Measurements from ENCODE around the gene ACBD6.

Gene ACBD6

GRCh38 chr1:180295999-180296398 is 206.4 kb downstream of the ACBD6 start:
- no peak for DNase-seq (ENCODE audit: low read depth in 2 of 2)

- no peak for DNase-seq (ENCODE audit: low read depth in 2 of 2)
Observed at GRCh38 chr1:180294711-180295110, 207.7 kb downstream of the ACBD6 start.

DNA sequence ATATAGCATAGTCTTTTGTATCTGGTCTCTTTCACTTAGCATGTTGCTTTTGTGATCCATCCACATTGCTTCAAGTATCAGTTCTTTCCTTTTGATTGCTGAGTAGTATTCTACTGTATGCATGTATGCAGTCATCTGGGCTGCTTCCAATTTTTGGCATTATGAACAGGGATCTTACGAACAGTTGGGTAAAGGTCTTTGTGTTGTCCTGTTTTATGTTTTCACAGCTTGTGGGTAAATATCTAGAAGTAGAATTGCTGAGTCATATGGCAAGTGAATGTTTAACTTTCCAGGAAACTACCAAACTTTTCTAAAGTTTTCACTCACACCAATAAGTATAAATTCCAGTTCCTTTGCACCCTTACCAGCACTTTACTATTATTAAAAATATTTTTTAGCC is 211.4 kb downstream of the ACBD6 start:
- DNase-seq (ENCODE audit: low read depth in 2 of 2) = no peak

DNA sequence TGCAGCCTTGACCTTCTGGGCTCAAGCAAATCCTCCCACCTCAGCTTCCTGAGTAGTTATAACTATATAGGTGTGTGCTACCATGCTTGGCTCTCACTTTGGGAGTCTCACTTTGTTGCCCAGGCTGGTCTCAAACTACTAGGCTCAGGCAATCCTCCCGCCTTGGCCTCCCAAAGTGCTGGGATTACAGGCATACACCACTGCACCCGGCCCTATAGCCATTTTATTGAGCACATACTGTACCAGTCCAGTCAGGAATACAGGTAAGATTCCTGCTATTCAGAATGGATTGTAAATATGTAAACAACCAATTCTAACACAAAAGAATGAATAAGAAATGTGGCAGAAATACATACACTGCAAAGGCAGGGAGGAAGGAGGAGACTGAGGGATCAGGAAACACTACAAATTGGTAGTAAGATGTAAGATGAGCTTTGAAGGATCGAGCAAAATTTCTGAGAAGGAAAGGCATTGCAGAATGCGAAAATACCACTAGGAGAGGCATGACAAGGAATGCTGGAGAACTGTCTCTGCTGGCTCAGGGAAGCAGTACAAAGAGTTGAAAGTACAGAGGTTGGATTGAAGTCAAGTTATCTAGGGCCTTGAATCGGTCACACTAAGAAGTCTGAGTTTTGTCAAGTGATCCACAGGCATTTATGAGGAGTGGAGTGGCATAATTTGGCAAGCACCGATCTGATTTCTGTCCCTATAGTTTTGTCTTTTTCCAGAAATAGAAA is 211.9 kb downstream of the ACBD6 start:
- no peak for DNase-seq (ENCODE audit: low read depth in 2 of 2)

DNA sequence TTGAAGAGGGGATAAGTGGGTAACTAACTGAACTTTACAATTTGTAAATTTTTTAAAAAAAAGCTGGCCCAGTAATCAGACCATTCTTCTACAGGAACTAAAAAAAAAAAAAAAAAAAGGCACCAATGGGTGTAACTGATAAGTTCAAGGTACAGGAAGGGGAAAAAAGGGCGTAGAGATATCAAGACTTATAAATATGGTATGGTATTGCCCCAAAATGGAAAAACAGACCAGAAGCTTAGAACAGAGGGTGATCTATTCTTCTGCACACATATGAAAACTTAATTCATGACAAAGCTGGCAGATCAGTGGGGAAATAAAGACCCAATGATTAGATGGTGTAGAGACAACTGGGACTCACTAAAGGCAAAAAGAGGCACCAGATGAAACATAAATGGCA is 213.4 kb downstream of the ACBD6 start:
- DNase-seq (ENCODE audit: low read depth in 2 of 2) = no peak

DNA sequence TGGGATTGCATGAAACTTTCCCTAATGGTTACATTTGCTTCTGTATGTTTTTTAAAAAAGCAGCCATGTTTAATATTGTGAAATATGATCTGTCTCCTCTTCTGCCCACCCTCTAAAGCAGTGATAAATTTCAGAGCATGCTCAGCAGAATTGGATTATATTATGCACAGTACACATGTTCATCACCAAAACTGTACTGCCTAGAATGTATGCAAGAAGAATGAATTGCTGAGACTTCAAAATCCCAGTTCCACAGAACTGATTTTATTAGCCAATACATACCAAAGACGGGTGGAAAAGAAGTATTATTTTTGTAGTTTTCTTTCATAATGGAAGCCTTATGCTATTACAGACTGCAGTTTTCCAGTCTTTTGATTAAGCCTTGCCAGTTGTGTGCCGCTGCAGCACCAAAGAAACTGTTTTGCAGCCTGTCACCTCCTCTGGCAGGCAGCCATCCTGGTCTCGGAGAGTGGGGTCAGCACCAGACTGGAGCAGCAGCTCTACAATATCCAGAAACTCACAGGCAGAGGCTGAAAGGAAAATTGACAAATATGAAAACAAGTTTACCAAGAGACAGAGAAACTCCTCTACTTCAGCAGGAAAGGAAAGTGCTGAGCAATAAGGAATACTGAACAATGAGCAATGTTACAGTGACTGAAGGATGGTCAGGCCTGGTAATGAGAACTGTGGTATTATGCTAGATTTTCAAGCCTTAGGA is 214.2 kb downstream of the ACBD6 start:
- DNase-seq (ENCODE audit: low read depth in 2 of 2) = no peak

DNA sequence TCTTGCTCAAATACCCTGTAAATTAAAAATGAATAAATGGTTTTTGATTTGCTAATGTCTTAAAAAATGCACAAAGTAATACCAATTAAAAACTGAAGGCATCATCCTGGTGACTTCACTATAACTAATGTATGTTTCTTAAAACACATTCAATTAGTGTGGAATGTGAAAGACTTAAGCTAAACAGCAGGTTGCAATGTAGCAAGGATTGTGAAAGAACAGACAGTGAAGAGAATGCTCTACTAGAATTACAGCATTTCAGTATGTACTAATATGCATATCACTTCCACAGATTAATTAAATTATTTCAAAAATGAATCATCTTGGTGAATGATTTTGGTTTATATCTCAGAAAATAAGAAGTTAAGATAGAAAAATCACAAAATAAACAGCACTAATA is 216.0 kb downstream of the ACBD6 start:
- DNase-seq (ENCODE audit: low read depth in 2 of 2) = no peak

- DNase-seq (ENCODE audit: low read depth in 2 of 2) = no peak
Observed at GRCh38 chr1:180283098-180283497, 219.3 kb downstream of the ACBD6 start.

GRCh38 chr1:180282401-180283044 is 219.9 kb downstream of the ACBD6 start:
- no peak for DNase-seq (ENCODE audit: low read depth in 2 of 2)

GRCh38 chr1:180281490-180281889 is 220.9 kb downstream of the ACBD6 start:
- no peak for DNase-seq (ENCODE audit: low read depth in 2 of 2)

- no peak for DNase-seq (ENCODE audit: low read depth in 2 of 2)
Observed at GRCh38 chr1:180280617-180281016, 221.8 kb downstream of the ACBD6 start.

DNA sequence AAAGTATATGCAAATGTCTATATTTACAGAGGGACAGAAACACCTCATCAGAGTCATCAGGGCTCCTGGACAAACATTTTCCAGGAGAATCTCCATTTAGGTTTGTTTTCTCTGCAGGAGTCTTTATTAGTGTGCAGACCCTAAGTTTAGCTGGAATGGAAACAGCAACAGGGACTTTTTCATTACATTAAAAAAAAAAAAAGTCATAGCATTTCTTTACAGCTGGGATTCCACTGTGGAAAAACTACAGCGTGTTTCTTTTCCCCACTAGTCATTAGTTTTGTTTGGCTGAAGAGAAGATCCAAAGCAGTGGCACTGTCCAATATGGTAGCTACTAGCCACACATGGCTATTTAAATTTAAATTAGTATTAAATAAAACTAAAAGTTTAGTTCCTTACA is 222.7 kb downstream of the ACBD6 start:
- DNase-seq (ENCODE audit: low read depth in 2 of 2) = no peak

DNA sequence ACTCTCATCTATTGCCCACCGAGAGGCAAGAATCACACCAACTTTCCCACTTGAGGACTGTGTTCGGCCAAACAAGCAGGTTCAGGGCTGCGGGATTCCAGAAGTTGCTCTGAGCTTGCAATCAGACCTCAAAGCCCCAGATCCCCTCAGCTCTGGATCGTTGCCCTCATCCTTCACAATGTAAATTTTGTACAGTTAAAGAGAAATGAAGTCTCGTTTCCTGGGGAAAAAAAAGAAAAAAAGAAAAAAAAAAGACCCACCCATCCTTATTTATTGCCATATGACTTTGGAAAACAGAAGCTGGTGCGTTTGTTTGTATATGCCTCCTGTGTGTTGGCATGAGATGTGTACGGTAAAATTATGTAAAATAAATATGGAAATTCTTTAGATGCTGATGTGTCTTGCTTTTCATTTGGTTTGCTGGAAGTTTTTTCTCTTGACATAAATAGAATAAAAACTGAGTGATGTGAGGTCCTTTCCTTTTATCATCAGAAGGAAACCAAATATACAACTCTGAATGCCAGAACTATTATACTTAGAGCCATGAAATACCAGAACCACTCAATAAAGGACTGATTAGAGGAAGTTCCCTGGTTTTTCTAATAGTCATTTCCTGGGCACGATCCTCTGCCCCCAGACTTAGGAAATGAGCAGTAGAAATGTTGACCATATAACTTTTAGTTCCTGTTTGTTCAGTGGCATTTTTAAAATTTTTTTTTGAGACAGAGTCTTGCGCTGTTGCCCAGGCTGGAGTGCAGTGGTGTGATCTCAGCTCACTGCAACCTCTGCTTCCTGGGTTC is 223.6 kb downstream of the ACBD6 start:
- no peak for DNase-seq (ENCODE audit: low read depth in 2 of 2)

DNA sequence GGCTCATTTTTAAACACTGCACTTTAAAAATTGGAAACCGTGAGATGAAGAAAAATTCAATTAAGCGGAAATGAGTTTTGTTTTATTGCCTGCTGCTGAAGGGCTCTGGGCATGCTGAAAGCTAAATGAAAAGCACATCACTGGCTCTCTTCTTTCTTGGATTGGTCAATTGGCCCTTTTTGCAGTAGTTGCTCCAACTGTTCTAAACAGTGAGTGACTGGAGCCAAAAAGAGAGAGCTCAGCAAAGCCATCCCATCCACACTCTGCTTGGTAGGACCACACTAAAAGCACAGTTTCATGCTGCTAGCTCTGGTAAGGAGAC is 224.2 kb downstream of the ACBD6 start:
- DNase-seq (ENCODE audit: low read depth in 2 of 2) = no peak

GRCh38 chr1:180277476-180278193 is 224.7 kb downstream of the ACBD6 start:
- DNase-seq (ENCODE audit: low read depth in 2 of 2) = no peak

DNA sequence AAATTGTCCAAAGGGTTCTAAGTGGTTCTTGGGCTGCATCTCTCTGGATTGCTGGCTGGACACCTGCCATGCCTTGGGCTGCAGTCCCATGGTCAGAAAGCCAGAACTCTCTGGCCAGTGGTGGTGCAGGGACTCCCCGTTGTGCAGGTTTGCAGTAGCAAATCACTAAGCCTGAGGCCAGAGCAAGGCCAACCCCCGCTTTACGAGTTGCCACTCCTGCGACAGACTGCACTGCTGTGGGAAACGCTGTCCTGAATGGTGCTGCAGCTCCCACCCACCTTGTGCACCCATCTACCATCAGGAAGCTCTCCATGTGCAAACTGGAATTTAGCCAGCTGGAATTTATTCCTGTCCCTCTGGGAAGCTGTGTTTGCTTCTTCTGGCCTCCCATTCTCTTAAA is 226.7 kb downstream of the ACBD6 start:
- DNase-seq (ENCODE audit: low read depth in 2 of 2) = no peak

- DNase-seq (ENCODE audit: low read depth in 2 of 2) = no peak
Observed at GRCh38 chr1:180274221-180274620, 228.2 kb downstream of the ACBD6 start.

GRCh38 chr1:180273066-180273465 is 229.3 kb downstream of the ACBD6 start:
- DNase-seq (ENCODE audit: low read depth in 2 of 2) = no peak

DNA sequence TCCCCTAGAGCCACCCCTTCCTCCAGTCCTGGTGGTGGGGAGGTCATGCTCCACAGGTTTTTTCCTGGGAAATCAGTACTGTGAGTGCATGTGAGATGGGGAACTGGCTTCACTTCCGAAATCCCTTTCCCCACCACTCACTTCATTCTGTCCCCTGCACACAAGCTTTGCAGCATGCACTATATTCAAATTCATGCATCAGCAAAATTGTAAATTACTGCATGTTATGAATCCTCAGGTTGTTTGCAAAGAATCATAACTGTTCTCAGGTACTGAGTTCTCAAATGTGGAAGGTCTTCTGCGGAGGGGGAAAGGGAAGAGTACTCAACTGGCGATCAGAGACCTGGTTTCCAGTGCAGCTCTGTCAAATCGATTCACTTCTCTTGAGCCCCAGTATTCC is 230.0 kb downstream of the ACBD6 start:
- no peak for DNase-seq (ENCODE audit: low read depth in 2 of 2)

- no peak for DNase-seq (ENCODE audit: low read depth in 2 of 2)
Observed at GRCh38 chr1:180271272-180272255, 230.8 kb downstream of the ACBD6 start.

Measured in stimulated activated CD8-positive, alpha-beta memory T cell treated with anti-CD3 and anti-CD28 coated beads, Interleukin-7, amount 100 ng/mL, for 1 hour (primary cell).